ENCODE measurements around the gene MDM2.

The MDM2 gene

GRCh38 chr12:68868043-68868790 is 60.2 kb downstream of the MDM2 start:
- no peaks in the 10 kb centered on the region for H3K79me2 ChIP-seq (ENCODE audit: insufficient read depth, low read length)
- no peak overlapping the region for H3K4me2 ChIP-seq (ENCODE audit: low read length)
- H2AFZ ChIP-seq (ENCODE audit: low read length): no peak overlapping the region
- no peak overlapping the region for H3K27ac ChIP-seq (ENCODE audit: low read depth, low read length, poor library complexity, severe bottlenecking)
- H3K27me3 ChIP-seq (ENCODE audit: insufficient read depth, low read length): no peaks in the 10 kb centered on the region
- peaks cover 8% of the 10 kb centered on the region for H3K4me1 ChIP-seq (ENCODE audit: insufficient read depth, low read length, severe bottlenecking)
- H3K9ac ChIP-seq (ENCODE audit: low read length): no peak overlapping the region
- H3K4me3 ChIP-seq (ENCODE audit: low read depth, low read length, poor library complexity, severe bottlenecking): no peak overlapping the region
- no peaks in the 10 kb centered on the region for H3K9me2 ChIP-seq (ENCODE audit: low read depth, low read length)
- H3K9me3 ChIP-seq (ENCODE audit: low read length): no peaks in the 10 kb centered on the region
- no peaks in the 10 kb centered on the region for H3F3A ChIP-seq (ENCODE audit: insufficient read depth, low read length)
- TF ChIP-seq CTCF (IDR thresholded peaks at IDR 0.05; ENCODE audit: low read length) (no peak), EZH2 (IDR thresholded peaks at IDR 0.05; ENCODE audit: borderline replicate concordance, low read length) (no peak)
- no peaks in the 10 kb centered on the region for H3K36me3 ChIP-seq (ENCODE audit: insufficient read depth, low read length)
- no peaks in the 10 kb centered on the region for H4K20me1 ChIP-seq (ENCODE audit: insufficient read depth, low read length)

GRCh38 chr12:68870011-68870410 is 62.0 kb downstream of the MDM2 start:
- no peak for TF ChIP-seq CTCF (IDR thresholded peaks at IDR 0.05; ENCODE audit: low read length)
- TF ChIP-seq EZH2 (IDR thresholded peaks at IDR 0.05; ENCODE audit: borderline replicate concordance, low read length): no peak
- Histone ChIP-seq H3K79me2 (ENCODE audit: insufficient read depth, low read length) (no peaks in the 10 kb centered on the region), H3K4me2 (ENCODE audit: low read length) (no peak overlapping the region), H3F3A (ENCODE audit: insufficient read depth, low read length) (no peaks in the 10 kb centered on the region), H3K27ac (ENCODE audit: low read depth, low read length, poor library complexity, severe bottlenecking) (no peak overlapping the region), H3K9ac (ENCODE audit: low read length) (no peak overlapping the region), H4K20me1 (ENCODE audit: insufficient read depth, low read length) (no peaks in the 10 kb centered on the region), H3K9me3 (ENCODE audit: low read length) (no peaks in the 10 kb centered on the region), H3K36me3 (ENCODE audit: insufficient read depth, low read length) (no peaks in the 10 kb centered on the region), H3K4me3 (ENCODE audit: low read depth, low read length, poor library complexity, severe bottlenecking) (no peak overlapping the region), H3K27me3 (ENCODE audit: insufficient read depth, low read length) (no peaks in the 10 kb centered on the region), H3K9me2 (ENCODE audit: low read depth, low read length) (no peaks in the 10 kb centered on the region), H3K4me1 (ENCODE audit: insufficient read depth, low read length, severe bottlenecking) (peaks cover 8% of the 10 kb centered on the region), H2AFZ (ENCODE audit: low read length) (no peak overlapping the region)

- H2AFZ ChIP-seq (ENCODE audit: low read length): no peak overlapping the region
- H3K9me3 ChIP-seq (ENCODE audit: low read length): no peaks in the 10 kb centered on the region
- H3K27me3 ChIP-seq (ENCODE audit: insufficient read depth, low read length): no peaks in the 10 kb centered on the region
- no peaks in the 10 kb centered on the region for H3K79me2 ChIP-seq (ENCODE audit: insufficient read depth, low read length)
- H3K36me3 ChIP-seq (ENCODE audit: insufficient read depth, low read length): no peaks in the 10 kb centered on the region
- H3K27ac ChIP-seq (ENCODE audit: low read depth, low read length, poor library complexity, severe bottlenecking): no peak overlapping the region
- H3K4me3 ChIP-seq (ENCODE audit: low read depth, low read length, poor library complexity, severe bottlenecking): no peak overlapping the region
- TF ChIP-seq EZH2 (IDR thresholded peaks at IDR 0.05; ENCODE audit: borderline replicate concordance, low read length) (no peak), CTCF (IDR thresholded peaks at IDR 0.05; ENCODE audit: low read length) (no peak)
- H3K4me1 ChIP-seq (ENCODE audit: insufficient read depth, low read length, severe bottlenecking): peaks cover 8% of the 10 kb centered on the region
- H3K4me2 ChIP-seq (ENCODE audit: low read length): no peak overlapping the region
- H3K9ac ChIP-seq (ENCODE audit: low read length): no peak overlapping the region
- no peaks in the 10 kb centered on the region for H3F3A ChIP-seq (ENCODE audit: insufficient read depth, low read length)
- H4K20me1 ChIP-seq (ENCODE audit: insufficient read depth, low read length): no peaks in the 10 kb centered on the region
- no peaks in the 10 kb centered on the region for H3K9me2 ChIP-seq (ENCODE audit: low read depth, low read length)
Measured at GRCh38 chr12:68870443-68870842, 62.5 kb downstream of the MDM2 start.

Data from OCI-LY1 (cell line).